ENCODE data around the gene SCMH1.

Gene SCMH1

DNA sequence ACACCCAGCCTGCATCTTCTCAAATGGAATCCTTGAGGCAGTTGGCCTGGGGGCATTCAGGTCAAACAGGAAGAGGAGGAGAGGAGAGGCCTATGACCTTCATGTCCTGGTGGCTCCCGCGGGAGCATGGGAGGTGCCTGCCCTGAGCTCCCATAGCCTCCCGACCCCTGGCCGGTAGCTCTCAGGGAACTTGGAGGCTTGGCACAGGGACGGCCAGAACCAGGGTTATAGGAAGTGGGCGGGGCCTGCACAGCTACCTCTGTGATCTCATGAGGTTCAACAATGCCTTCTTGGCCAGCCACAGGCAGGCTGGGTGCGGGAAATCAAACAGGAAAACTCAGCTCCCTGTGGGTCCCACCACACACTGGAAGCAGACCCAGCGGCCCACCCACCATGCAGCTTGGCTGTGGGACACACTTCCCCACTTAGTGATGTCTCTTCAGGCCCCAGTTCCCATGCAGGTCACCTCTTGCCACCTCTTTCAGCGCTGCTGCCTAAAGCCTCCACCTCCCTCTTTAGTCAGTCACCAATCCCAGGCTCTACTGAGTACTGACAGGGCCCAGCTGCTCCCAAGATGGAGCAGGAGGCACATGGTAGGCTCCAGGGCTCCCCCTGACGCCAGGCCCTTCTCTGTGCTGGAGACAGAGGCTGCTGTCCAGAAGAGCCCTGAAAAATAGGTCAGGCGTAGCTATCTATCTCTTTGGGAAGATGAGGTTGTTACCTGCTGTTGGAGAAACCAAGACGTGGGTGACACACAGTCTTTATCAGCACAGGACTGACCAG lies 220.4 kb downstream of the SCMH1 start, which contains the start of gene SLFNL1:
Gene SLFNL1 (minus strand): TSS at position 200 of the 783 bp plus-strand sequence. CDS start 1,065 bp downstream, outside the sequence.
- no peak for DNase-seq (ENCODE audit: insufficient read length, low spot score)
- no peak for TF ChIP-seq POLR2A (IDR thresholded peaks at IDR 0.05; ENCODE audit: low read depth, low read length)
- no peak for FAIRE-seq

GRCh38 chr1:41020654-41021053 lies 221.5 kb downstream of the SCMH1 start:
- DNase-seq (ENCODE audit: insufficient read length, low spot score) (no peak), FAIRE-seq (no peak)
- no peak for TF ChIP-seq POLR2A (IDR thresholded peaks at IDR 0.05; ENCODE audit: low read depth, low read length)

DNA sequence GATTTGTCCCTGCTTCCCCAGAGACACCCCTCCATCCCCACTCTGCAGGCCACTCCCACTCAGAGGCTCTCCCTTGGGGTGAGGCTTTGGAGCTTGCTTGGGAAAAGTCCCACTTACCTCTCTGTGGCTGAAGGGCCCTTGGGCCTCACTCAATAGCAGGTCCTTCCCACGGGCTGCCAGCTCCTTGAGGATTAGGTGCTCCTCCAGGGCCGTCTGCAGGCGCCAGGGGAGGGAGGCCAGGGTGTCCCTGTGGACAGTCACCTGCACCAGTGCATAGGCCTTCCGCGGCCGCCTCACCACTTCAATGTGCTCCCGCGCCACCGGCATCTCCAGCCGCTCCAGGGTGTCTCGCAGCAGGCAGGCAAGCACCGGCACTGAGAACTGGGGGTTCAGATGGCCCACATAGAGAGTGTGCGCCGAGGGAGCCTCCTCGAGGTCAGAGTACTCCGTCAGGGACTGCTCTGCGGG lies 222.0 kb downstream of the SCMH1 start:
- FAIRE-seq (no peak), DNase-seq (ENCODE audit: insufficient read length, low spot score) (no peak)
- no peak for TF ChIP-seq POLR2A (IDR thresholded peaks at IDR 0.05; ENCODE audit: low read depth, low read length)

GRCh38 chr1:41019353-41019745 lies 222.8 kb downstream of the SCMH1 start:
- DNase-seq (ENCODE audit: insufficient read length, low spot score) (no peak), FAIRE-seq (no peak)
- no peak for TF ChIP-seq POLR2A (IDR thresholded peaks at IDR 0.05; ENCODE audit: low read depth, low read length)

DNA sequence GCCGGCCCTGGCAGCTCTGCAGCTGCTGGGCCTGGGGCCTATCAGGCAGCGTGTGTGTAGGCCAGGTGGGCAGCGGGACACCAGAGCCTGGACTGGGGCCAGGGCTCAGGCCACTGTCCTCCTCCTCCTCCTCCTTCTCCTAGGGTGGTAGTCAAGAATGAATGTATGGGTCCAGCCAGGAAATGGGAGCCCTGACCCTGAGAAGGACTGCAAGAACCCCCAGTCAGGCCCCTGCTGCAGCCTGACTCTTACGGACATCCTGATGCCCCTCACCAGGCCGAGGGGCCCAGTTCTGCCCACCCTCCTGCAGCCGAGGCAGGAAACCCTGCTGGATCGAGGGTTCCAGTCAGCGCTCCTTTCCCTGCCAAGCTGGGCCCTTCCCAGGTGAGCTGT lies 224.1 kb downstream of the SCMH1 start:
- FAIRE-seq = no peak
- DNase-seq (ENCODE audit: insufficient read length, low spot score) = no peak
- TF ChIP-seq POLR2A (IDR thresholded peaks at IDR 0.05; ENCODE audit: low read depth, low read length) = no peak

DNA sequence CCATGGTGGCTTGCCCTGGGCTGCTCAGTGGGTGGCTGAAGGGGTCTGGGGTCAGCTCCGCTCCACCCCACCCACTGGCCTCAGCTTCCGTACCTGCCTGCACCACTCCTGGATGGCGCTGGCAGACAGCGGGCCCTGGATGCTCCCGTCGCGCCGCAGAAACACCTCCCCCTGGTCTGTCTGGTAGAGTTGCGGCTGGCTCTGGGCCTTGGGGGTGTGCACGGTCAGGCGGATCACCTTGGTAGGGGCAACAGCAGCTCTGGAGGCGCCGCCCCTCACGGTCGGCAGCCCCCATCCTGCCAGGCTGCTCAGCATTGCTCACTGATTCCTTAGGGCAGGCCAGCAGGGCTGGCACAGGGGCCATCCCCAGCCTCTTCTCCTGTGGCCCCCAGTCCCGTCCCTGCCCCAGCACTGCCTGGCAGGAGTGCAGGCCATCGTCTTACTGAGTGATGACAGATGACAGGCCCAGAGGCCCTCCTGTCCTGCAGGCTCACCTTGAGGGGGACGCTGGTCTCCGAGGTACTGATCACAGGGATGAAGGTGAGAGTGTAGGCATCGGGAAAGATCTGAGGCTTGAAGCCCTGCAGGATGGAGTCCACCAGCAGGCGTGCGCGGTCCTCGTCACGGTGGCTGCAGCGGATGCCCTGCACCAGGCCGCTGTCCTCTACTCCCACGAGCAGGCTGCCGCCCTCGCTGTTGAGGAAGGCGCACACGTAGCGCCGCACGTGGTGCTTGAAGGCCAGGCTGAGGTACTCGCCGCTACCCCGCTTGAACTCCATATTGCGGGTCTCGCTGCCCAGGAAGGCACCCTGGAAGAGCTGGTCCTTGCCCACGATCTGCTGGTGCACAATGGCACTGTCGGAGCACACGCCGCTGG lies 224.7 kb downstream of the SCMH1 start:
- FAIRE-seq = no peak

DNA sequence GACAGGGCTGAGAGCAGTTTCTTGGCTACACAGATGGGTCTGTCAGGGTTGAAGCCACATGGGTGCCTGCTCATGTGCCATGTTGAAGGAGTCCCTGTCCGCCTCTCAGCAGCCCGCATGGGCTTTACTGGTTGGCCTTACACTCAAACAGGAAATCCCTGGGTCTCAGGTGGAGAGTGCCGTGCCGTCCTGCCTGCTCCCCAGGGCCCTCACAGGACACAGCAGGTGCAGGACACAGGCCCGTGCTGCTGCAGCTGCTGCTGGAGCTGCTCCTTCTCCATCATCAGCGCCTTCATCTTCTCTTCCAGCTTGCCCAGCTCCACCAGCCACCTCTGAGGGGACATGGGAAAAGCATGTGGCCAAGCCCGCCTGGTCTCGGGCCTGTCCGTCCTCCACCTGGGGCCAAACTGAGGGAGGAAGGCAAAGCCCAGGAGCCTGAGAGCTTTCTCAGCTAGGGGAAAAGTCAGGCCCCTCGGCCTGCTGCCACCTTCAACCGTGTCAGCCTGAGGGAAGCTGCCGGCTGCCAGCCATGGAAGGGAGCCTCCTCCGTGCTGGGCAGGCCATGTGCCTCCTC lies 226.1 kb downstream of the SCMH1 start:
- DNase-seq (ENCODE audit: insufficient read length, low spot score) = no peak
- FAIRE-seq = no peak
- TF ChIP-seq POLR2A (IDR thresholded peaks at IDR 0.05; ENCODE audit: low read depth, low read length) = no peak

More for the DNA sequence above, 224.7 kb downstream of the SCMH1 start:
- DNase-seq (ENCODE audit: insufficient read length, low spot score) = no peak
- no peak for TF ChIP-seq POLR2A (IDR thresholded peaks at IDR 0.05; ENCODE audit: low read depth, low read length)

- DNase-seq (ENCODE audit: insufficient read length, low spot score) (no peak), FAIRE-seq (no peak)
- TF ChIP-seq POLR2A (IDR thresholded peaks at IDR 0.05; ENCODE audit: low read depth, low read length) = no peak
Measured at GRCh38 chr1:41015281-41015896, 226.7 kb downstream of the SCMH1 start.

- TF ChIP-seq POLR2A (IDR thresholded peaks at IDR 0.05; ENCODE audit: low read depth, low read length) = no peak
- no peak for FAIRE-seq
- DNase-seq (ENCODE audit: insufficient read length, low spot score) = no peak
Measured at GRCh38 chr1:41014871-41015270, 227.2 kb downstream of the SCMH1 start.

DNA sequence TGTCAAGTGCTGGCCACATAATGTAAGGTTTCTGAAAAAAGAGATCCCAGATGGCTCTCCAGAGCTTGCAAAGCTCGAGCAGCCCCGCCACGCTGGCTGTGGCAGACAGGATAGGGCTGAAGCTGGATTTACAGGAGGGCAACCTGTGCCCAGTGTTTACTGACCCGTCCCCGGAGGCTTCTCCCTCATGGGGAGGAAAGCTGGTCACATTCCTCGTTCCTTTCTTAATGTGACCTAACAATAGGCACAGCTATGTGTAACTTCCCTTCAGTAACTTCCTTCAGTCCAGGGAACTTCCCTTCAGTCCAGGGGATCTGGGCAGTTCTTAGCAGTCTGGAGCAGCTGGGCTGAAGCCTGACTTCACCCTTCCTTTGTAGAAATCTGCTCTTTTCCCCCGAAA lies 228.3 kb downstream of the SCMH1 start:
- DNase-seq (ENCODE audit: insufficient read length, low spot score) (no peak), FAIRE-seq (no peak)
- no peak for TF ChIP-seq POLR2A (IDR thresholded peaks at IDR 0.05; ENCODE audit: low read depth, low read length)

DNA sequence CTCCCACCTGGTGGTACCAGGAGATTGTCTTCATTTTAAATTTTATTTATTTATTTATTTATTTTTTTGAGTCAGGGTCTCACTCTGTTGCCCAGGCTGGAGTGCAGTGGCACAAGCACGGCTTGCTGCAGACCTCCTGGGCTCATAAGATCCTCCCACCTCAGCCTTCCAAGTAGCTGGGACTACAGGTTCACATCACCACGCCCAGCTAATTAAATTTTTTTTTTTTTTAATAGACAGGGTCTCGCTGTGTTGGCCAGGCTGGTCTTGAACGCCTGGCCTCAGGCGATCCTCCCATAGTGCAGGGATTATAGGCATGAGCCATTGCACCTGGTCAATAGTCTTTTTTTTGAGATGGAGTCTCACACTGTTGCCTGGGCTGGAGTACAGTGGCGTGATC lies 229.1 kb downstream of the SCMH1 start:
- DNase-seq (ENCODE audit: insufficient read length, low spot score) = no peak
- no peak for FAIRE-seq
- TF ChIP-seq POLR2A (IDR thresholded peaks at IDR 0.05; ENCODE audit: low read depth, low read length) = no peak

DNA sequence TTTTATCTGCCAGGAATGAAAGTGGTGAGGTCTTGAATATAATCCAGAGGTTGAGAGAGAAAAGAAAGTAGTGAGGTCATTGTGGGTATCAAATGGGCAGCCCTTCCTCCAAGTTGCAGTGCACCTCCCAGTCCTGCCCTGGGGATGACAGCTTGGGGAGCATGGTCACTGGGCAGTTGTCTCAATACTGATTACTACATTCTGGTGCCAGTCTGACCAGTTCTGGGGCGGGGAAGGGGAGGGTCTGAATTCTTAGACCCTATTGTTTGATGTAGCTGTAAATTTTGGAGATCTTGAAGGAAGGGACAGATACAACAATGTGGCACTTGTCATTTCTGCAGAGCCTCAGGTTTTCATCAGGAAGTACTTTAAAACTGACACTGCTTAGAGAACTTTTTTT lies 231.8 kb downstream of the SCMH1 start:
- no peak for FAIRE-seq
- no peak for DNase-seq (ENCODE audit: insufficient read length, low spot score)
- no peak for TF ChIP-seq POLR2A (IDR thresholded peaks at IDR 0.05; ENCODE audit: low read depth, low read length)

GRCh38 chr1:41009466-41009865 lies 232.6 kb downstream of the SCMH1 start:
- no peak for TF ChIP-seq POLR2A (IDR thresholded peaks at IDR 0.05; ENCODE audit: low read depth, low read length)
- FAIRE-seq (no peak), DNase-seq (ENCODE audit: insufficient read length, low spot score) (no peak)

Measured in H54 (cell line).